ENCODE measurements around the gene ANO9. TPM values are rescaled to one million over a fixed set of nuclear protein-coding genes. Genes with fewer than 3 reads are reported as not detected.

Gene ANO9
- total RNA-seq, 4 donors from 2014 or later: 0.44 to 1.5 (median 0.63) TPM

GRCh38 chr11:433641-434040, 8.2 kb downstream of the ANO9 start:
- TF ChIP-seq CTCF (IDR thresholded peaks at IDR 0.05; ENCODE audit: low read depth): no peak

- TF ChIP-seq CTCF (IDR thresholded peaks at IDR 0.05; ENCODE audit: low read depth): no peak
Measured at GRCh38 chr11:433111-433510, 8.7 kb downstream of the ANO9 start.

- TF ChIP-seq CTCF (IDR thresholded peaks at IDR 0.05; ENCODE audit: low read depth): no peak
Measured at GRCh38 chr11:432501-433100, 9.2 kb downstream of the ANO9 start.

GRCh38 chr11:431921-432320, 9.9 kb downstream of the ANO9 start:
- no peak for TF ChIP-seq CTCF (IDR thresholded peaks at IDR 0.05; ENCODE audit: low read depth)

GRCh38 chr11:429931-430456, 11.8 kb downstream of the ANO9 start:
- no peak for TF ChIP-seq CTCF (IDR thresholded peaks at IDR 0.05; ENCODE audit: low read depth)

- no peak for TF ChIP-seq CTCF (IDR thresholded peaks at IDR 0.05; ENCODE audit: low read depth)
Measured at GRCh38 chr11:429391-429790, 12.4 kb downstream of the ANO9 start.

GRCh38 chr11:428295-428694, 13.5 kb downstream of the ANO9 start:
- TF ChIP-seq CTCF (IDR thresholded peaks at IDR 0.05; ENCODE audit: low read depth): no peak
